GM21526 (cell line): ENCODE measurements around the gene SMAP1.
A peak's percentile ranks its signal among the peaks of the same experiment; 100 is the strongest.
"Not testable (repeated sequence)": the region's sequence is repeated elsewhere in the genome, so short reads cannot be mapped to it uniquely, and the experiment has no call there.

Experiments
- ATAC-seq: cut with Tn5 transposase; IDR thresholded peaks from one replicate; pipeline ENCODE4 v1.9.1; 2021; ENCODE audit warnings: moderate library complexity; ENCODE audit not compliant: unreplicated experiment, low FRiP score

Gene SMAP1

DNA sequence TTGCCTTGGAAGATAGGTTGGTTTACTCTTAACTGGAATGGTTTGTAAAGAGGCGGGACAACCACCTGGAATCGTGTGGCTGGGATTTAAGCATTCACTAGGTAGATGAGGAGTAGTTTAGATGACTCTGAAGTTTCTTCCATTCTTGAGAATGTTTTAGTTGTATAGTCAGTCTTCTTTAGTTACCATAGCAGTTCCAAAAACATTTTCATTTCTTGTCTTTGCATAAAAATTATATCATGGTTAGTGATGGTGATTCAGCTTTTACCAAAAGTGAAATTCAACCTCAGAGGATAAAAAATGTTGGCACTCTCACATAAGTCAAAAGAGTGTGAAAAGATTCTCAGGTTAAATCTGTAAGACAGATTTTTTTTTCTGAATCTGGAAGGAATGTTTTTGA, 70.3 kb downstream of the SMAP1 start:
- ATAC-seq, result no peak

DNA sequence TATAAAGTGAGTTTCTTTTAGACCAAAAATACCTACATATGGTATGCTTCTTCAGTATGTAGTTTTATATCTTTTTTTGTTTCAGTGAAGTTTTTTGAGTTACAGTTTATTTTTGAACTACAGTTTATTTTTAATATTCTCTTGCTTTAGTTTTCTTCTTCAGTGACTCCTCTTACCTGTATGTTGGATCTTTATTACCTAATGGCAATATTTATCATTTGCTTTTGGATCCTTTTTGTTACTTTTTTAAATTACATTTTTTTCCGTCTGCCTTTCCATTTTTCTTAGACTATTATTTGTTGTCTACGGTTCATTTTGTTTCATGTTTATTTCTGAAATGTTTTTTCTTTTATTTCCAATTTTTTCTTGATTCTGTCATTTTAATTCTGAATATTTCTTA, 71.9 kb downstream of the SMAP1 start:
- ATAC-seq, result no peak

DNA sequence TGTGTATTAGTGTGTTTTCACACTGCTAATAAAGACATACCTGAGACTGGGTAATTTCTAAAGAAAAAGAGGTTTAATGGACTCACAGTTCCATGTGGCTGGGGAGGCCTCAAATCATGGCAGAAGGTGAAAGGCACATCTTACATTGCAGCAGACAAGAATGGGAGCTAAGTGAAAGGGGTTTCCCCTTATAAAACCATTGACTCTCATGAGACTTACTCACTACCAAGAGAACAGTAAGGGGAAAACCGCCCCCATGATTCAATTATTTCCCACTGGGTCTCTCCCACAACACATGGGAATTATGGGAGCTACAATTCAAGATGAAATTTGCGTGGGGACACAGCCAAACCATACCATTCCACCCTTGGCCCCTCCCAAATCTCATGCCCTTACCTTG, 73.1 kb downstream of the SMAP1 start:
- not testable (repeated sequence) for ATAC-seq

DNA sequence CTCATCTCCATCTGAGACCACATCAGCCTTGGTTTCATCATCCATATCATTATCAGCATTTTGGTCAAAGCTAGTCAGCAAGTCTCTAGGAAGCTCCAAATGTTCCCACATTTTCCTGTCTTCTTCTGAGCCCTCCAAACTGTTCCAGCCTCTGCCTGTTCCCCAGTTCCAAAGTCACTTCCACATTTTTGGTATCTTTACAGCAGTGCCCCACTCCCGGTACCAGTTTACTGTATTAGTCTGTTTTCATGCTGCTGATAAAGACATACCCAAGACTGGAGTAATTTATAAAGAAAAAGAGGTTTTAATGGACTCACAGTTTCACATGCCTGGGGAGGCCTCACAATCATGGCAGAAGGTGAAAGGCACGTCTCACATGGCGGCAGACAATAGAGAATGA, 74.8 kb downstream of the SMAP1 start:
- ATAC-seq, result not testable (repeated sequence)

DNA sequence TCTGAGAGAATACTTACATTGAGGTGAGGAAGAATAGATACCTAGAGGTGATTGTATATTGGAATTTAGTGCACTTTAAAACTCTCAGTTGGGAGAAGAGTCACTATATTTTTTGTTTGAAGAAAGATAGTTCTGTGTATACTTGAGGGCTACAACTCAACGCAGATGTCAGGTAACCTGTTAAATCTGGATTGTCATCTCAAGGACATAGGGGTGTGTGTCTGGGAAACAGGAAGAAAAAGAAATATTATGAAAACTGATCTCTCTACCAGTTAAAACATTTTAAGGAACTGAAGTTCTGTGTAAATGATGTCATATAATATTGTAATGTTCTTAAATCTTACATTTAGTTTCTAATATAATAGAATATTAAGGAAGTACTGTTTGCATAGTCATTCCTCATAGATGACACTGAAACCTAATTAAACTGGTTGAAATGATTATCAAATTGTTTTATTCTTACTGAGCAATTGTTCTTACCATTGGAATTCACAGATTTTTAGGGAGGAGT, 86.2 kb downstream of the SMAP1 start:
- ATAC-seq, result no peak

DNA sequence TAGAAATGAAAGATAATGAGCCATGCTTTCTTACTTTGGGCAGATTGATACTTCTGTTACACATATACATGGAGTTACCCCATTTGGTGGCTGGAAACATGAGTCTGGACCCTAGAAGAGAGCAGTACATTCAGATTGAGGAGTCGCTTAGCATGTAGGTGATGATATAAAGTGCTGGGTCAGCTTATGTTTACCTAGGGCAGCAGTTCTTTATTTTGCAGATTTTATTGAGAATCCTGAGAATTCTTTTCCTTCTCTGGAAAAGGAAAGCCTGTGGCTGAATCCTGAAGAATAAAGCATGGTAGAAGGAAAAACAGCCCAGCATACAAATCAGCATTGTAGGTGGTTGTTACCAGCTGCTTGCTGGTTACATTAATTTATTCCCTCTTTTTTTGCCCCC, 91.2 kb downstream of the SMAP1 start:
- no peak for ATAC-seq

DNA sequence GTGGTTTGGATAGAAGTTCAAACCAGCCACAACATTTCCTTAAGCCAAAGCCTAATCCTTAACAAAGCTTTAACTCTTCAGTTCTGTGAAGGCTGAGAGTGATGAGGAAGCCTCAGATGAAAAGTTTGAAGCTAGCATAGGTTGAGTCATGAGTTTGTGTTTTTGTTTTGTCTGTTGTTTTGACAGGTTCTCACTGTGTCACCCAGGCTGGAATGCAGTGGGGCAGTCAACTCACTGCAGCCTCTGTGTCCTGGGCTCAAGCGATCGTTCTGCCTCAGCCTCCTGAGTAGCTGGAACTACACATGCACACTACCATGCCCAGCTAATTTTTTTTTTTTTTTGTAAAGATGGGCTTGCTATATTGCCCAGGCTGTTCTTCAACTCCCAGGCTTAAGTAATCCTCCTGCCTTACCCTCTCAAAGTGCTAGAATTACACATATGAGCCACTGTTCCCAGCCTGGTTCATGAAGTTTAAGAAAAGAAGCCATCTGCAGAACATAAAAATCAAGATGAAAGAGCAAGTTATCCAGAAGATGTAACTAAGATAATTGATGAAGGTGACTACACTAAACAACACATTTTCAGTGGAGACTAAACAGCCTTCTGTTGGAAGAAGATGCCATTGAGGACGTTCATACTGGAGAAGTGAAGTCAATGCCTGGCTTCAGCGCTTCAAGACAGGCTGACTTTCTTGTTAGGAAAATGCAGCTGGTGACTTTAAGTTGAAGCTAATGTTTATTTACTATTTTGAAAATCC, 96.2 kb downstream of the SMAP1 start:
- no peak for ATAC-seq

DNA sequence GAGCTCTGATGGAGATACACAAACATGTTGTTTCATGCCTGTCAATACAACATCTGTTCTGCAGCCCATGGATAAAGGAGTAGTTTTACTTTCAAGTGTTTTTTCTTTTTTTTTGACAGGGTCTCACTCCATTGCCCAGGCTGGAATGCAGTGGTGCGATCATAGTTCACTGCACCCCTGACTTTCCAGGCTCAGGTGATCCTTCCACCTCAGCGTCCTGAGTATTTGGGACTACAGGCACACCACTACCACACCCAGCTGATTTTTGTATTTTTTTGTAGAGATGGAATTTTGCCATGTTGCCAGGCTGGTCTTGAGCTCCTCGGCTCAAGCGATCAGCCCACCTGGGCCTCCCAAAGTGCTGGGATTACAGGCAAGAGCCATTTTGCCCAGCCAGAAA, 97.0 kb downstream of the SMAP1 start:
- no peak for ATAC-seq

DNA sequence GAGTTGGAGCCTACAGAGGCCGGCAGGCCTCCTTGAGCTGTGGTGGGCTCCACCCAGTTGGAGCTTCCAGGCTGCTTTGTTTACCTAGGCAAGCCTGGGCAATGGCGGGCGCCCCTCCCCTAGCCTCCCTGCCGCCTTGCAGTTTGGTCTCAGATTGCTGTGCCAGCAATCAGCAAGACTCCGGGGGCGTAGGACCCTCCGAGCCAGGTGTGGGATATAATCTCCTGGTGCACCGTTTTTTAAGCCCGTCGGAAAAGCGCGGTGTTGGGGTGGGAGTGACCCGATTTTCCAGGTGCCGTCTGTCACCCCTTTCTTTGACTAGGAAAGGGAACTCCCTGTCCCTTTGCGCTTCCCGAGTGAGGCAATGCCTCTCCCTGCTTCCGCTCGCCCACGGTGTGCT, 103.7 kb downstream of the SMAP1 start:
- not testable (repeated sequence) for ATAC-seq

DNA sequence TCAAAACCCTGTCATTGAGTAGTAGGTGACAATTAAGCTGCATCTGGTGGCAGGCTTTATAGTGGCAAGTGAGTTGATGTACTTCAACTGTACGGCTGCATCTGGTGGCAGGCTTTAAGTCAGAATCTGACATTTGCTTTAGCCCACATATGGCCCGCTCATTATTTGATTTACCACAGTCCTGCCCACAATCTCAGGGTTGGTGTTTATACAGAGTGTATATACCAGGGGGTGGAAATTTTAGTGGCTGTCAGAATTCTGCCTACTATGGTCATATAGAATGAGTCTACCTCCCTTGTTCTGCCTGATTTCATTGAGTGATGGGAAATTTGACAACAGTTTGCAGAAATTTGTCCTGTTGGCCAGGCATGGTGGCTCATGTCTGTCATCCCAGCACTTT, 112.3 kb downstream of the SMAP1 start:
- ATAC-seq, result no peak

DNA sequence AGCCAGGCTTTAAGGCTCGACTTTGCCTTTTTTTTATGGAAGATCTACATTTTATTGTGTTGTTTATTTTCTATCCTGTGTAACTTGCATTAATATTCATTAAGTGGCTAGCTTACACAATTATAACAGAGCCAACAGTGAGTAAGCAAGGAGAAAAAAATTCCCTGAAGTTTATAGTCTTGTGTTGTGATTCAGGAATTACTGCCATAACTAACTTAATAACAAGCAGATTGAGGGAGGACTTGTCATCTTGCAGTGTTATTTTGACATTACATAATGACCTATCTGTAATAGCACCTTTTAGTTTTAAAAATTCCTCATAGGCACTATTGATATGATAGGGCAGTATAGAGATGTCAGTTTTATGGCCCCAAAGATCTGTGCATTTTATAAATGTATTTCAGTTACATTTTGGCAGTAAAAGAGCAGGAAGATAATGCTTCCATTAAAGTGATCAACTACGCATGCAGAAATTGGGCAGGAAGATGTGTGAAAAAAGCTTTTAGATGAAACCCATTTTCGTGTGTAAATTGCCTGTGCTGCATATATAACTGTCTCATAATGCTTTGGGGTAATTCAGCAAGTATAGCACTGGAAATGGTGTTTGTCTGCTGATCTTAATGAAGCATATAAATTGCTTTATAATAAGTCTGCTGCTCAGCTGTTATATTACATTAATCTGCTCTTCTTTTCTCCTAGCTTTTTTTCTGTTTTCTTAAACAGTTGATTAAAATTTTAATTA, 123.0 kb downstream of the SMAP1 start:
- no peak for ATAC-seq

DNA sequence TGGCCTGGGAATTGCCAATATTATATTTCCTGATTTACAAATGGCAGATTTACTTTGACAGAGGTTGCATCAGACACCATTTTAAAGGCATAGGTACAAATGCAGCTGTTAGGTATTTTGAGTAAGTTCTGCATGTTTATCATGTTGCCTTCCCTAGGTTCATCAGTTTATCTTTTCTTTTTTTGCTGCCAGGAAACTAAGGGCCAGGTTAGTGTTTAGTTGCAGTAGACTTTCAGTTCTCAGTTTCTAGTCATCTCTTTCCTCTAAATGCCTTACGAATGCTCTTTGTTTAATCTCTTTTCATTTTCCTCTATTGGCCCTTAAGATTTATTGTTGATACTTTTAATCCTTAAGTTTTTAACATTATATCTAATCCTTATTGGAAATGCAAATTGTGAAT, 129.9 kb downstream of the SMAP1 start:
- ATAC-seq, result peak; percentile 96

DNA sequence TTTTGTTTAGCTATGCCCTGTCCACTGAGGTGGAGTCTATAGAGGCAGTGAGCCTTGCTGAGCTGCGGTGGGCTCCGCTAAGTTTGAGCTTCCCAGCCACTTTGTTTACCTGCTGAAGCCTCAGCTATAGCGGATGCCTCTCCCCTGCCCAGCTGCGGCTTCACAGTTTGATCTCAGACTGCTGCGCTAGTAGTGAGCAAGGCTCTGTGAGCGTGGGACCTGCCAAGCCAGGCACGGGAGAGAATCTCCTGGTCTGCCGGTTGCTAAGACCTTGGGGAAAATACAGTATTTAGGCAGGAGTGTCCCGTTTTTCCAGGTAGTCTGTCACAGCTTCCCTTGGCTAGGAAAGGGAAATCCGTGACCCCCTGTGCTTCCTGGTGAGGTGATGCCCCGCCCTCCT, 138.4 kb downstream of the SMAP1 start:
- ATAC-seq, result no peak

DNA sequence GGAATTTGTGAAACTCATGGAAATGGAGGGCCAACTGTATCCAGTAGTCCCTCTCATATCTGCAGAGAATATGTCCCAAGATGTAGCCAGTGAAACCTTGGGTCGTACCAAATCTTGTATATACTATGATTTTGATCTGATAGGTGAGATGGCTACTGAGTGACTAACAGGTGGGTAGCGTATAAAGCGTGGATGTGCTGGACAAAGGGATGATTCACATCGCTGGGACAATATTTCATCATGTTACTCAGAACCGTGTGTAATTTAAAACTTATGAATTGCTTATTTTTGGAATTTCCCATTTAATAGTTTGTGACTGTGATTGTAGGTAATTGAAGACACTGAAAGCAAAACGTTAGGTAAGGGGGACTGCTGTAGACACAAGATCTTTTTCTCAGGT, 144.1 kb downstream of the SMAP1 start:
- no peak for ATAC-seq

DNA sequence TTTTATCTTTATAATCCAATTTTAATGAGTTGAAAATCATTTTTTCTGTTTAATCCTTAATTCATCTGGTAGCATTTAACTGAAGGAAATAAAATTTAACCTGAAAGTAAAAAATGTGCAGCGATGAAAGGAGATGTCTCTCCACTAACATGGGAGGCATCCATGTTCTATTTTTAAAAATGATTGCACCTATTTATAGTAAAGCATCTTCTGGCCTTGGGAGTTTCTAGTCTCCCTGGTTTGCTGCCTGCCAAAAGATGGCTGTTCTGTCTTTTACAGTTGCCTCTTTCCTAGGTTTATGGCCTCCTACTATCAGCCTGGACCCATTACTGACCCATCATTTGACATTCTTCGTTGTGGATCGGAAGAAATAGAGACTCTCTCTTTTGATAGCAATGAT, 146.2 kb downstream of the SMAP1 start:
- no peak for ATAC-seq

DNA sequence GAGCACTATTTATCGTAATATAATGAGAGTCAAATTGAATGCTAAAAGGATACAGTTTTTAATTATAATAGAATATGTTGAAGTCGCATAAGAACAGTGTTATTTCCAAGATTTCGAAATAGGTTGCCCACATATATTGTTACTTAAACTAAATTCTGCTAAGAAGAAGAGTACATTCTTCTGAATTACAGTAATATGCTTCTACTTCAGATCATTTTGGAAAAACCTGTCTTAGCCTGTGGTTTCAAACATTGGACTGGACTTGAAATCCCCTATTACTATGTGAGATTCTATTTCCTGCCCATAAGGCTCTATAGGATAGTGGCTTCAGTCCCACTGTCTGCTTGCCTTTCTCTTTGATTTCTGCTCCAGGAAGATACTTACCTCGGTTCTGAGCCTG, 152.0 kb downstream of the SMAP1 start:
- no peak for ATAC-seq

DNA sequence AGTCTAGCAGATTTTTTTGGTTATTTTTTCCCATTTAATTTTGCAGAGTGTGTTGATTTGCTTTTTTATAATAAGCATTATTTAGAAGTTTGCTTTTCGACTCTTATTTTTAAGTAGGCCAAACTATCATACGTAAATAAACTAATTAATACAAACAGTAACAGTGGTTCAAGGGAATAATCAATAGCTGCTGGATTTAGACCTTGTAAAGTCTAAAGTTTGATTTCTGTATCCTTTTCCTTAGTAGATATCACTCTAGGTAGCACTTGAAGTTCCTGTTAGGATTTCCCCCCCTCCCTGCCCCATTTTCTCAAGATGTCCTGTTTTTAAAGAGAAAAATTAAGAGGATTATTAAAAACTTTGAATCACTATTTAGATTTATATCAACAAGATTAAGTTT, 153.1 kb downstream of the SMAP1 start:
- ATAC-seq, result no peak

DNA sequence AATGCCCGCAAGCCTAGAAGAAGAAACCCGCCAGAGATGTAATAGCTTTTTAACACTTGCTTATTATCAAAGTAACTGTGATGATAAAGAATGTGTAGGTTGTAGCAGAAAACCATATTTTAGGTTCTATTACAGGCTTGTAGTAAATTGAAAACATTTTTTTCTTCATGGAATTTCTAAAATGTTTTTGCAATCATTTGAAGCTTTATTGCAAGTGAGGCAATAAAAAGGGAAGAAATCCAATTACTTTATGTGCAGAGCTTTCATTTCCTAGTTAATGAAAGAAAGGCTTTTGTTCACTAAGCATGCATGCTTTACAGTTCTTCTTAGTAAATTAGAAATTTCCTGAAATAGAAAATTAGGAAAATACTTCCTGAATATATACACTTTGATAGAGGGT, 154.1 kb downstream of the SMAP1 start:
- no peak for ATAC-seq

DNA sequence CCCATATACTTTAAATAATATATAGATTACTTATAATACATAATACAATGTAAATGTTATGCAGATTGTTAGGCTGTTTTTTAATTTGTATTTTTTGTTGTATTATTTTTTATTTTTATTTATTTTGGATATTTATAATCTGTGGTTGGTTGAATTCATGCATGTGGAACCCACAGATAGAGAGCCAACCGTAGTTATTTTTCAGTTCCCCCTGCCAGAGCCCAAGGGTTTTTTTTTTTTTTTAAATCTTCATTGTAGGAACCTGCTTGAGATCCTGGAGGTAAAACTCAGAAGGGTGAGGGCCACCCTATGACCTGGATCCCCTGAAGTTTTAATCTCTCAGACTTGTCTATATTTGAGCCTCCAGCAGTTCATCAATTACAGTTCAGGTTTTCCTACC, 156.0 kb downstream of the SMAP1 start:
- ATAC-seq, result no peak

DNA sequence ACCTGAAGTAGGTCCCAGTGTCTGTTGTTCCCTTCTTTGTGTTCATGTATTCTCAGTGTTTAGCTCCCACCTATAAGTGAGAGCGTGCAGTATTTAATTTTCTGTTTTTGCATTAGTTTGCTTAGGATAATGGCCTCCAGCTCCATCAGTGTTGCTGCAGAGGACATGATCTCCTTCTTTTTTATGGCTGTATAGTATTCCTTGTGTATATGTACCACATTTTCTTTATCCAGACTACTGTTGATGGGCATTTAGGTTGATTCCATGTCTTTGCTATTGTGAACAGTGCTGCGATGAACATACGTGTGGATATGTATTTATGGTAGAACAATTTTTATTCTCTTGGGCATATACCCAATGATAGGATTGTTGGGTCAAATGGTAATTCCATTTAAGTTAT, 163.7 kb downstream of the SMAP1 start:
- ATAC-seq, result no peak

DNA sequence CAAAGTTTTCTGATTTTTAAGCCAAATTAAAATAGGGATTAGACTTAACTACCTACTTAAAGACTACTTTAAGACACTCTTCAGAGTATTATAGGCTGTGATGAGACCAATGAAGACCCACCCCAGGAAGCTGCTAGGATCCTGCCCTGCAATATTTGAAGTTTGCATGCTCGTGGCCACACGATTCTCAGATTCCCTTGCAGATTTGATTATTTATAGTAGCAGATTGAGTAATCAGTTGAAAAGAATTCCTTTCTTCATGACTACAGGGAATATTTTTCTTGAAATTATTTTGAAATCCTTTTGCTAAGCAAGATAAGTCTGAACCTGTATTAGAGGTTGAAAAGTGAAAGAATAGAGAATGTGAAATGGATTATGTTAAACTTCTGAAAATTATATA, 166.8 kb downstream of the SMAP1 start:
- ATAC-seq, result no peak

DNA sequence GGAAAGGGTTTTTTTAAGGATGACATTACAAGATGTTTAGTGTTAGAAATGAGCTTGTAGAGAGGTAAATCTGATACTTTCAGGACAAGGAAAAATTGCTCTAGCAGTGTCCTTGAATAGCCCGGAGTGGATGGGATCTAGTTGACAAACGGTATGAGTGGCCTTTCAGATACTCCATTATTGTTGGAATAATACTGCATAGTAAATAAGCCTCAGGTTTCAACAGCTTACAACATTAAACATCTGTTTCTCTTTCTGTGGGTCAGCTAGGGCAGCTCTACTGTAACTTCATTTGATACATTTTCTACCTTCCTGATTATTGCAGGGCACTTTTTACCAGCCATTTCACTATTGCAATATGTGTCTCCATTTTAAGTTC, 171.2 kb downstream of the SMAP1 start:
- no peak for ATAC-seq
